ENCODE measurements around the gene AK5. TPM values are rescaled to one million over a fixed set of nuclear protein-coding genes. Genes with fewer than 3 reads are reported as not detected.
"Not testable (repeated sequence)": the region's sequence is repeated elsewhere in the genome, so short reads cannot be mapped to it uniquely, and the experiment has no call there.

Gene AK5
- total RNA-seq, 1 experiment from 2014 or later = 0.35 TPM

DNA sequence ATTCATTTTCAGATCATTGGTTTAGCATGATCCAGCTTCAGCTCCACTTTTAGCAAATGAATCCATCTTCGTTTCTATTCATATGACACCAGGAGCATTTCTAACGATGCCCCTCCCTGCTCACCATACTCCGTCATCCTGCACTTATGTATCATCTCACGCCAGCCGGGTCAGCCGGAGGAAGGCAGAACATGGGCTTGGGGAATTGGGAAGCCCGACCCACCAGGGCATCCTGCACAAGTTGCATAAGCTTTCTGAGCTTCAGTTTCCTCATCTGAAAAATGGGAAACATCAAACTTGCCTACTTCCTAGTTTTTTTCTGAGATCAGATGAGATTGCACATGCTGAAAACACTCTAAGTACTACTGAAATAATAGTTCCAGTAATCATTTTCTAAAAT lies 194.7 kb downstream of the AK5 start:
- H3K4me3 ChIP-seq (ENCODE audit: insufficient read depth, low read depth, low read length) = no peak overlapping the region
- no peaks in the 10 kb centered on the region for H3K36me3 ChIP-seq (replicated peaks; ENCODE audit: control insufficient read depth, insufficient read depth, low read length)
- no peaks in the 10 kb centered on the region for H3K27me3 ChIP-seq (ENCODE audit: control insufficient read depth, insufficient read depth, low read length)
- no peak for DNase-seq

GRCh38 chr1:77484334-77484733 lies 202.5 kb downstream of the AK5 start:
- no peaks in the 10 kb centered on the region for H3K27me3 ChIP-seq (ENCODE audit: control insufficient read depth, insufficient read depth, low read length)
- no peak overlapping the region for H3K4me3 ChIP-seq (ENCODE audit: insufficient read depth, low read depth, low read length)
- no peak for DNase-seq
- no peaks in the 10 kb centered on the region for H3K36me3 ChIP-seq (replicated peaks; ENCODE audit: control insufficient read depth, insufficient read depth, low read length)

DNA sequence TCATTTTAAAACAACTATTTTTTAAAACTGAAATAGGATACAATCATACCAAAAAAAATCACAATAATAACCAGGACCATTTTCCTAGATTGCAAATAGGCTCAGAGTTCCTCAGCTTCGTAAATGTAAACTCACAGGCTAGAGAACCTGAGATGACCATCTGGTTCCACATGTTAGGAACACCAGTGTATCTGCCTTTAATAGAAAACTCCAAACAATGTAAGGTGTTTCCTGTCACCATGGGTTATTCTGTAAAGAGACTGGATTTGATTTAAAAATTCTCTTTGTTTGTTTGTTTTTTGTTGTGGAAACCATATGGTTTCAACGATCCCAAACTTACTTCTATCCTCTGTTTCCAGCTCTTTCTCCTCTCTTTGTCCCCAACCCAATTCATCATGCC lies 203.1 kb downstream of the AK5 start:
- DNase-seq = no peak
- H3K4me3 ChIP-seq (ENCODE audit: insufficient read depth, low read depth, low read length) = no peak overlapping the region
- H3K27me3 ChIP-seq (ENCODE audit: control insufficient read depth, insufficient read depth, low read length) = no peaks in the 10 kb centered on the region
- no peaks in the 10 kb centered on the region for H3K36me3 ChIP-seq (replicated peaks; ENCODE audit: control insufficient read depth, insufficient read depth, low read length)

GRCh38 chr1:77487631-77488030 lies 205.8 kb downstream of the AK5 start:
- no peak for DNase-seq
- no peak overlapping the region for H3K4me3 ChIP-seq (ENCODE audit: insufficient read depth, low read depth, low read length)
- no peaks in the 10 kb centered on the region for H3K27me3 ChIP-seq (ENCODE audit: control insufficient read depth, insufficient read depth, low read length)
- H3K36me3 ChIP-seq (replicated peaks; ENCODE audit: control insufficient read depth, insufficient read depth, low read length) = no peaks in the 10 kb centered on the region

DNA sequence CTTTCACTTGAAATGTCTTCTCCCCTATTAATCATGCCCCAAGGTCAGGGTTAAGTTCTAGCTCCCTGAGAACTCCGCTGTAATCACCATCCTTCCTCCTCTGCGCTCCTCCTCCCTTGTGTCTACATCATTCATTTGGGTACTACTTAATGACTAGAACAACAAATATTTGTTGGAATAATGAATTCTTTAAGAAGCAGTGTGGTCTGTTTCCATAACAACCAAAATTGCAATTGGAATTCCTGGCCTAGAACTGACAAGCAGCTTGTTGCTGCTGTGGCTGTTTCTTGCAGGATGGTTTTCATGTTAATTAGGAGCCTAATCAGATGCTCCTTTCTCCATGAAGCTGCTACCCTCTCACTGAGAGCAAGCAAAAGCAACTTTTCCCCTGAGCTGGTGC lies 208.1 kb downstream of the AK5 start:
- H3K4me3 ChIP-seq (ENCODE audit: insufficient read depth, low read depth, low read length) = no peak overlapping the region
- no peaks in the 10 kb centered on the region for H3K36me3 ChIP-seq (replicated peaks; ENCODE audit: control insufficient read depth, insufficient read depth, low read length)
- DNase-seq = peak; percentile 16
- no peaks in the 10 kb centered on the region for H3K27me3 ChIP-seq (ENCODE audit: control insufficient read depth, insufficient read depth, low read length)

DNA sequence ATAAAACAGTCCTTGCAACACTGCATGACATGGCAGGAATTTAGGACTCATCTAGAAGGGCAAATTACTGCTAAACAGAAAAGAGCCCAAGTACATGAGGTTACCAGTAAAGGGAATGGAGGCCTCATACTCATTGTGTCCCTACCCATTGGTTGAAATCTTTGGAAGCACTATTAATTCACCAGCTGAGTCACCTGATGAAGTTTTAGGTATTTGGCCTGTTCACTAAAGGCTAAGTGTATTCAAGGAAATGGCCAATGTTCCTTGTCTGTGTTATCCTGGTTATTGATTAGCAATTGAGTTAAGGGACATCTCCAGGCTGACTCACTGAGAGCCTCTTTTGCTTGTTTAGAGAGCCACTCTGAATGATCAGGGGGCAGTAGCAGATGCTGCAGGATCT lies 212.2 kb downstream of the AK5 start:
- Histone ChIP-seq H3K4me3 (ENCODE audit: insufficient read depth, low read depth, low read length) (no peak overlapping the region), H3K27me3 (ENCODE audit: control insufficient read depth, insufficient read depth, low read length) (no peaks in the 10 kb centered on the region), H3K36me3 (replicated peaks; ENCODE audit: control insufficient read depth, insufficient read depth, low read length) (no peaks in the 10 kb centered on the region)
- no peak for DNase-seq

DNA sequence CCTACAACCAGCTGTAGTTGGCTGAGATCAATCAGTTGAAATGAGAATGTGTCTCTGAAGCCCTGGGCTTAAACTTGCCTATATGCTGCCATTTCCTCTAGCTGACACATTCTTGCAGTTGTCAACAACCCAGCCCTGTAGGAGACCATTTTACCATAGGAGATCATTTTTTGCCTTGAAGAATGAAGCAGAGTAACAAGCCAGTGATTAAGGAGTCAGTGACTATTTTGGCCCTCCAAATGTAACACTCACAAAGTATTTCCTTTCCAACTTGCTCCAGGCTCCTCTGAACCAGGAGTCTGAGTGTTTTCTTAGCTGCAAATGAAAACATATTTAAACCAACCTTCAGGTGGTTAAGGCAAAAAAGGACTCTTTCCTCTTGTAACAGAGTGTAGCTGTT lies 217.1 kb downstream of the AK5 start:
- Histone ChIP-seq H3K4me3 (ENCODE audit: insufficient read depth, low read depth, low read length) (no peak overlapping the region), H3K36me3 (replicated peaks; ENCODE audit: control insufficient read depth, insufficient read depth, low read length) (no peaks in the 10 kb centered on the region), H3K27me3 (ENCODE audit: control insufficient read depth, insufficient read depth, low read length) (no peaks in the 10 kb centered on the region)
- no peak for DNase-seq

DNA sequence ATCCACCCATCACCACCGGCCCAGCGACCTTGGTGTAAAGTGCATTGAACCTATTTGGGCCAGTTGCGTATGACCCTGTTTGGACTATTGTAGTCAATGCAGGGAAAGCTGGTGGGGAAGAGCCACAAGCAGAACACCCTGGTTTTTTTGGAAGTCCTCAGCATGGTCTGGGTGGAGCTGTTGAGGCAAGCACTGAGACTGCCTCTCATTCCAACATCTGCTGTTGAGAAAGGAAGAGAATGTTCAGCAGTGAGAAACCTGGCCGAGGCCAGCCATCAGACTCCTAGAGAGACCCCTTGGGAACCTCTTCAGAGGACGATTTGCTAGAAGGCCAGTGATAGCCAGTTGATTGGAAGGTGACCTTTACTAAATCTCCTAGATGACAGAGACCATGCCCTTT lies 217.6 kb downstream of the AK5 start:
- H3K36me3 ChIP-seq (replicated peaks; ENCODE audit: control insufficient read depth, insufficient read depth, low read length) = no peaks in the 10 kb centered on the region
- no peaks in the 10 kb centered on the region for H3K27me3 ChIP-seq (ENCODE audit: control insufficient read depth, insufficient read depth, low read length)
- no peak for DNase-seq
- no peak overlapping the region for H3K4me3 ChIP-seq (ENCODE audit: insufficient read depth, low read depth, low read length)

DNA sequence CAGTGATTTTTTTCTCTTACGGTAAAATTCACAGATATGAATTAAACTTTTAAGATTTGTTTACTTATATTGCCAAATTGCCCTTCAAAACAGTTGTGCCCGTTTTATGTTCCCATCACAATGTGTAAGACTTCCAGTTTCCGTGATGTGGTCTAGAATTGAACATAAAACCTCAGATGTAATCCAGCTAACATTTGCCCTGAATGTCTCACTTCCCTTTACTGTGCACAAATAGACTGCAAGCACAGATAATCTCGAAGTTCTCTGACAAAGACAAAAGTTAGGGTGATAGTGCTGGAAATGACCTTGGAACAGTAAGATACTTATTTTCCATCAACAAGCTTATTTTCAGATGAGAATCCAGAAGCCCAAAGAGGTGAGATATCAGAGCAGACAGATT lies 223.2 kb downstream of the AK5 start:
- DNase-seq = no peak
- H3K27me3 ChIP-seq (ENCODE audit: control insufficient read depth, insufficient read depth, low read length) = no peaks in the 10 kb centered on the region
- no peaks in the 10 kb centered on the region for H3K36me3 ChIP-seq (replicated peaks; ENCODE audit: control insufficient read depth, insufficient read depth, low read length)
- no peak overlapping the region for H3K4me3 ChIP-seq (ENCODE audit: insufficient read depth, low read depth, low read length)

DNA sequence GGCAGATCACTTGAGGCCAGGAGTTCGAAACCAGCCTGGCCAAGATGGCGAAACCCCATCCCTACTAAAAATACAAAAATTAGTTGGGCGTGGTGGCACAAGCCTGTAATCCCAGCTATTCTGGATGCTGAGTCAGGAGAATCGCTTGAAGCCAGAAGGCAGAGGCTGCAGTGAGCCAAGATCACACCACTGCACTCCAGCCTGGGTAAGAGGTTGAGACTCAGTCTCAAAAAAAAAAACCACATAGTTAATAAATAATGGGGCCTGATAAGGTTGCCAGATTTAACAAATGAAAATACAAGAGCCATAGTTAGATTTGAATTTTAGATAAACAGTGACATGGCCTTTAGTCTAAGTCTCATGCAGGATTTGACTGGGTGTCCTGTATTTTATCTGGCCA lies 225.0 kb downstream of the AK5 start:
- DNase-seq = no peak
- H3K4me3 ChIP-seq (ENCODE audit: insufficient read depth, low read depth, low read length) = no peak overlapping the region
- no peaks in the 10 kb centered on the region for H3K27me3 ChIP-seq (ENCODE audit: control insufficient read depth, insufficient read depth, low read length)
- H3K36me3 ChIP-seq (replicated peaks; ENCODE audit: control insufficient read depth, insufficient read depth, low read length) = no peaks in the 10 kb centered on the region

- no peak overlapping the region for H3K4me3 ChIP-seq (ENCODE audit: insufficient read depth, low read depth, low read length)
Measured at GRCh38 chr1:77509051-77509492, 227.3 kb downstream of the AK5 start.

DNA sequence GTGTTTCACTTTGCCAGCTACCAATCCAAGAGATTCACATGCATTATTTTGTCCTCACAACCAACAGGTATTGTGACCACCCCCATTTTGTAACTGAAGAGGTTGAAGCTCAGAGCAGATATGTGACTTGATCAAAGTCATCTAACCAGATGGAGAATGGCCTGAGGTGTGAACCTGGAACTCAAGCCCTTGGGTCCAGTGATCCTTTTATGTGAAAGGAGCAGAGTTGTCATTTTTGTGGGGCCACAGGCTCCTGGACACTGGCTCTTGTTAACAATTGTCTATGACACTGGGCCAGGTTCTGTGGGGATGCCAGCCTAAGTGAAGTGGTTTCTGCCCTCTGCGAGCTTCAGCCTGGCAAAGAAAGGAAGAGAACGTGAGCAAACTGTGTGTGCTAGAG lies 228.1 kb downstream of the AK5 start:
- Histone ChIP-seq H3K36me3 (replicated peaks; ENCODE audit: control insufficient read depth, insufficient read depth, low read length) (no peaks in the 10 kb centered on the region), H3K4me3 (ENCODE audit: insufficient read depth, low read depth, low read length) (no peak overlapping the region), H3K27me3 (ENCODE audit: control insufficient read depth, insufficient read depth, low read length) (no peaks in the 10 kb centered on the region)
- no peak for DNase-seq

More at GRCh38 chr1:77509051-77509492, 227.3 kb downstream of the AK5 start:
- Histone ChIP-seq H3K27me3 (ENCODE audit: control insufficient read depth, insufficient read depth, low read length) (no peaks in the 10 kb centered on the region), H3K36me3 (replicated peaks; ENCODE audit: control insufficient read depth, insufficient read depth, low read length) (no peaks in the 10 kb centered on the region)
- DNase-seq = no peak

DNA sequence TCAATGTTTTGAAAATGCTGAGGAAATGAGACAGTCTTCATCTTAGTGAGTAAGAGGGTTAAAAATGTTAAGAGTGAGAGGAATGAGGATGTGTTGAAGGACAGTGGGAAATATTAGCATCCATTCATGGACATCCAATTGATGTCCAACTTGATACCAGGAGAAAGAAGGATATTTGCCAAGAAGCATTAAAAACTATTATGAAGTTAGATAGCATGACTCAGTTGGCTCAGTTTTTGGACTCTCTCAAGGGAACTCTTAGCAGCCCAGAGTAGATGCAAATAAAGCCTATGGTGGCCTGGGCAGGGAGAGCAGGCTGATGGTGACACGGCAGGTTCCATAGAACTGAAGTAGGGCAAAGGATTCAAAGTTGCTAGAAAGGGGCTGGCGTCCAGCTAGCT lies 229.6 kb downstream of the AK5 start:
- no peak for DNase-seq
- no peaks in the 10 kb centered on the region for H3K27me3 ChIP-seq (ENCODE audit: control insufficient read depth, insufficient read depth, low read length)
- no peaks in the 10 kb centered on the region for H3K36me3 ChIP-seq (replicated peaks; ENCODE audit: control insufficient read depth, insufficient read depth, low read length)
- H3K4me3 ChIP-seq (ENCODE audit: insufficient read depth, low read depth, low read length) = no peak overlapping the region

DNA sequence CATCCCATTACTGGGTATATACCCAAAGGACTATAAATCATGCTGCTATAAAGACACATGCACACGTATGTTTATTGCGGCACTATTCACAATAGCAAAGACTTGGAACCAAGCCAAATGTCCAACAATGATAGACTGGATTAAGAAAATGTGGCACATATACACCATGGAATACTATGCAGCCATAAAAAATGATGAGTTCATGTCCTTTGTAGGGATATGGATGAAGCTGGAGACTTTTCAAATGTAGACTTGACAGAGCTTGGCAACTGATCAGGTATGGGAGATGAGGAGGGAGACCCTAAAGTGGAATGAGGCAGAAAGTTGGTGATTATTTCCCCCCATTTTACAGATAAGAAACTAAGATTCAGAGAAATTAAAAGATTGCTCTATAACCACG lies 230.8 kb downstream of the AK5 start:
- H3K36me3 ChIP-seq (replicated peaks; ENCODE audit: control insufficient read depth, insufficient read depth, low read length); DNase-seq; H3K4me3 ChIP-seq (ENCODE audit: insufficient read depth, low read depth, low read length); H3K27me3 ChIP-seq (ENCODE audit: control insufficient read depth, insufficient read depth, low read length): not testable (repeated sequence)

- H3K36me3 ChIP-seq (replicated peaks; ENCODE audit: control insufficient read depth, insufficient read depth, low read length) = no peaks in the 10 kb centered on the region
- no peak for DNase-seq
- H3K4me3 ChIP-seq (ENCODE audit: insufficient read depth, low read depth, low read length) = no peak overlapping the region
- H3K27me3 ChIP-seq (ENCODE audit: control insufficient read depth, insufficient read depth, low read length) = no peaks in the 10 kb centered on the region
Measured at GRCh38 chr1:77513839-77514763, 232.3 kb downstream of the AK5 start.

Measured in H7 (cell line).